GM13976 (cell line): Measurements from ENCODE around the gene MORN1.

Experiments used
- DNase-seq: peaks from one replicate; pipeline ENCODE4 v3.0.0; 2012; ENCODE audit warnings: low spot score
- in situ Hi-C: fragments of 300-500 bp; cut with MboI; formaldehyde crosslinking; loops from one replicate; pipeline ENCODE4 v1.12.0; 2022; ENCODE audit warnings: low sequenced_read_pairs, mixed read lengths, inconsistent platforms; ENCODE audit not compliant: unreplicated experiment
- TF ChIP-seq, protein P1 (sequence below): IDR thresholded peaks from 2 replicates; pipeline ENCODE4 v1.5.1; 2012; ENCODE audit warnings: borderline replicate concordance, mild to moderate bottlenecking; ENCODE audit not compliant: insufficient read depth; ENCODE audit errors: extremely low read depth, missing control alignments, control extremely low read depth

Gene MORN1

GRCh38 chr1:2431103-2431502 lies 39.7 kb upstream of the MORN1 start:
- DNase-seq, result no peak
- in situ Hi-C loops, result no loop called here
- TF ChIP-seq, protein P1, sequence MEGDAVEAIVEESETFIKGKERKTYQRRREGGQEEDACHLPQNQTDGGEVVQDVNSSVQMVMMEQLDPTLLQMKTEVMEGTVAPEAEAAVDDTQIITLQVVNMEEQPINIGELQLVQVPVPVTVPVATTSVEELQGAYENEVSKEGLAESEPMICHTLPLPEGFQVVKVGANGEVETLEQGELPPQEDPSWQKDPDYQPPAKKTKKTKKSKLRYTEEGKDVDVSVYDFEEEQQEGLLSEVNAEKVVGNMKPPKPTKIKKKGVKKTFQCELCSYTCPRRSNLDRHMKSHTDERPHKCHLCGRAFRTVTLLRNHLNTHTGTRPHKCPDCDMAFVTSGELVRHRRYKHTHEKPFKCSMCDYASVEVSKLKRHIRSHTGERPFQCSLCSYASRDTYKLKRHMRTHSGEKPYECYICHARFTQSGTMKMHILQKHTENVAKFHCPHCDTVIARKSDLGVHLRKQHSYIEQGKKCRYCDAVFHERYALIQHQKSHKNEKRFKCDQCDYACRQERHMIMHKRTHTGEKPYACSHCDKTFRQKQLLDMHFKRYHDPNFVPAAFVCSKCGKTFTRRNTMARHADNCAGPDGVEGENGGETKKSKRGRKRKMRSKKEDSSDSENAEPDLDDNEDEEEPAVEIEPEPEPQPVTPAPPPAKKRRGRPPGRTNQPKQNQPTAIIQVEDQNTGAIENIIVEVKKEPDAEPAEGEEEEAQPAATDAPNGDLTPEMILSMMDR, result no peak

DNA sequence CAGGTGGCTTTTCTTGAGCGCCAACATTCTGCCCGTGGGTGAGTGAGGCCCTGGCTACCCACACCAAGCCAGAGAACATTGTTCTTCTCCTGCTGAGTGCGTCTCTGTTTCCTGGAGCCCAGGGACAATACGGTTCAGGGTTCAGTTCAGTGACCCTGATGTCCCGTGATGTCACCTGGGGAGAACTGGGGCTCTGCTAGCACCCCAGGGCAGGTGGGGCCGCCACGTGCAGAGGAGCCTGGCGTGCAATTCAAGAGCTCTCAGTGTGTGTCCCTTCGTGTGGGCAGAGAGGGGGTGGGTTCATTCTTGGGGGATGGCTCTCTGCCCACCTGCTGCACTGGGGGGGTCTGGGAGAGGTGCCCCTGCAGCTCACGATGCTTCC lies 39.2 kb upstream of the MORN1 start:
- in situ Hi-C loops, result no loop called here
- no peak for DNase-seq
- TF ChIP-seq, protein P1, result no peak

DNA sequence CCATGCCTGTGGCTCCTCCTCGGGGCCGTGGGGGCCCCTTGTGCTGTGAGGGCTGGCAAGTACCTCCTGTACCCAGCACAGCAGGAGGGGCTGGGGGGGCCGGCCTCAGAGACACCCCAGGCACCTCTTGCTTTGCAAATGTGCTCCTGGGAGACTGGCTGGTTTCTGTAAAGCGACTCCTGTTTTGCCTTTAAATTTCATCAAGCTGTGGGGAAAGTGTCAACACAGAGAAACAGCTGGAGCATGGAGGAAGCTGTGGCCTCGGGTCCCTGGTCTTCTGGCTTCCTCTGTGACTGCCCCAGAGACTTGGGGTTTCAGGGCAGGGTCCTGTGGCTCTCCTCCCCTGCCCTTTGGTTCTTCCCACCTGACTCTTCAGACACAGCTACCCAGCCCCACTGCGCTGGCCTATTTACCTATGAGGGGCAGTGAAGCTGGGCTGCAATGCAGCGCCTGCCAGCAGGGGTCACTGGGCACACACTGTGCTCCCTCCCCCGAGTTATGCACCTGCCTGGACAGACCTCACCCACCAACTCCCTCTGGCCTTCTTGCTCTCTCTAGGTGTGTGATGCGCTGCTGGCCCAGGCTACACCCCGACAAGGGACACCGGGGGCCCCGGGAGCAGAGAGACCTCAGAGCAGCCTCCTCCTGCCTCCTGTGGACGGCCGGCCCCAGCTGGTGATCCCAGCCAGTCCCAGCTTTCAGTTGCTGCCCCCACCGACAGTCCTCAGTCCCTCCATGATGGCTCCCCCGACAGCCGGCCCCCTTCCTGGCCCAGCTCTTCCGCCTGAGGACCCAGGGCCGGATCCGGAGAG lies 38.6 kb upstream of the MORN1 start:
- TF ChIP-seq, protein P1, result no peak
- DNase-seq, result no peak
- in situ Hi-C loops, result no loop called here

DNA sequence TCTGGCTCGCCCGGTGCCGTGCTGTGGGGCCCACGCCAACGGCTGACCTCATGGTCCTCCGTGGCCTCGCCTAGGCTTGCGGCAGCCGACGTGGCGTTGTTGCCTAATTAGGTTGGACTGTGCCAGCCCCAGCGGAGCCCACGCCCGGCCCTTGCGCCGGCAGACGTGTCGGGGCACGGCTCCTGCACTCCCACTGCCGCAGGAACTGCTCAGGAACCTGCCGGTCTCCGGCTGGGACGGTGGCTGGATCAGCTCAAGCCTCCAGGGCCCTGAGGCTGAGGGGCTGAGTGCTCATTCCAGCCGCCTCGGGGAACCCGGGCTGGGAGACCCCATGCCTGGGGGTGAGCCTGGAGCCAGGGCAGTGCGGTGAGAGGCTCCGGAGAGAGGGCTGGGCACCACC lies 37.1 kb upstream of the MORN1 start:
- TF ChIP-seq, protein P1, result no peak
- in situ Hi-C loops, result no loop called here
- no peak for DNase-seq

DNA sequence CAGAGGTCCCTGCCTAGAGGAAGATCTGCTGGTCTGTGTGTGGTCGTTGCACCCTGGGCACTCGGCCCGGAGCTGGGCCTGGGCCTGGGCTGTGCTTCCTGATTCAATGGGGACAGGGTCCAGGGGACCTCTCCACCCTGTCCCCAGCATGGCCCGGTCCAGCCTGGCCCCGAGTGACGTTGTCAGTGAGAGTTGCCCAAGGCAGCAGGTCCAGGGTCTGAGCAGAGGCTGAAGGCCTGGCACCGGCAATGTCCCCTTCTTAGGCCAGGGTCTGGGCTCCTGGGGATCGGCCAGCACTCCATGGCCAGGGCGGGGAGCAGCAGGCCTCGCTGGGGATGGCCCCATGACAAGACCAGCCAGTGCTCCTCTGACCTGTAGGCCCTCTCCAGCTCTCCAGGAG lies 36.6 kb upstream of the MORN1 start:
- DNase-seq, result no peak
- in situ Hi-C loops, result no loop called here
- TF ChIP-seq, protein P1, result no peak

GRCh38 chr1:2427051-2427450 lies 35.7 kb upstream of the MORN1 start:
- in situ Hi-C loops, result no loop called here
- DNase-seq, result no peak
- TF ChIP-seq, protein P1, result no peak
